HG03175 (cell line): ENCODE measurements around the gene LMBRD1.
"Not testable (repeated sequence)": the region's sequence is repeated elsewhere in the genome, so short reads cannot be mapped to it uniquely, and the experiment has no call there.

Experiments used
- ATAC-seq: cut with Tn5 transposase; IDR thresholded peaks from one replicate; pipeline ENCODE4 v1.9.1; 2021; ENCODE audit warnings: mild to moderate bottlenecking, moderate library complexity; ENCODE audit not compliant: unreplicated experiment

The LMBRD1 gene

DNA sequence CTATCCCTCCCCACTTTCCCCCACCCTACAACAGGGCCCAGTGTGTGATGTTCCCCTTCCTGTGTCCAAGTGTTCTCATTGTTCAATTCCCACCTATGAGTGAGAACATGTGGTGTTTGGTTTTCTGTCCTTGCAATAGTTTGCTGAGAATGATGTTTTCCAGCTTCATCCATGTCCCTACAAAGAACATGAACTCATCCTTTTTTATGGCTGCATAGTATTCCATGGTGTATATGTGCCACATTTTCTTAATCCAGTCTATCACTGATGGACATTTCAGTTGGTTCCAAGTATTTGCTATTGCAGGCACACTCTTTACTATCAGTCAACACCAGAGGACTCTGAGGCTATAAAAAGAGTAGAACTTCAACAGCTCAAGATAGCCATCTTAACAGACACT is 2.0 kb upstream of the LMBRD1 start:
- not testable (repeated sequence) for ATAC-seq

DNA sequence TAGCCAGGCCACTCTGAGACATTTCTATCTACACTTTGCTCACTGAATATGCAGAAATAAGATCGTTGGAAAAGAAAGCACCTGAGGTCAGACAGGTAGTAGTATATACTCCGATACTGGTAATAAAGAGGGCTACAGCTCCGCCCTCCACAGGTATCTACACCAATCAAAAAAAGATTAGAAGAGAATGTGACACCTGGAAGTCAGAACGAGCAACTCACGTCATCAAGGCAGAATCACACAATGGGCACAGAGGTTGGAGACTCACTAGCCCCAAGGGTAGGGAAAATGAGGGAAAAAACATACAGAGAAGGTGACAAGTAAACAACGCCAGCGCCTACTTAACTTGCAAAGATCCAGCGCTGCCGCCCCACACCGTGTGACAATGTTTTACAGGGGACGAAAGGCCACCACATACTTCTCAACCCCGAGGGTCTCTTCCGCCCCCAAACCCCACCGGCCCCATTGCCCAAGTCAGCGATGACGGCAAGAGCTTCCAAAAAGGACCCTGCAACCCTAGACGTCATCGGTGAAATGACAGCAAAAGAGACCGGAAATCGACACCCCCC is 653 bp downstream of the LMBRD1 start:
- peak; percentile 29 for ATAC-seq

DNA sequence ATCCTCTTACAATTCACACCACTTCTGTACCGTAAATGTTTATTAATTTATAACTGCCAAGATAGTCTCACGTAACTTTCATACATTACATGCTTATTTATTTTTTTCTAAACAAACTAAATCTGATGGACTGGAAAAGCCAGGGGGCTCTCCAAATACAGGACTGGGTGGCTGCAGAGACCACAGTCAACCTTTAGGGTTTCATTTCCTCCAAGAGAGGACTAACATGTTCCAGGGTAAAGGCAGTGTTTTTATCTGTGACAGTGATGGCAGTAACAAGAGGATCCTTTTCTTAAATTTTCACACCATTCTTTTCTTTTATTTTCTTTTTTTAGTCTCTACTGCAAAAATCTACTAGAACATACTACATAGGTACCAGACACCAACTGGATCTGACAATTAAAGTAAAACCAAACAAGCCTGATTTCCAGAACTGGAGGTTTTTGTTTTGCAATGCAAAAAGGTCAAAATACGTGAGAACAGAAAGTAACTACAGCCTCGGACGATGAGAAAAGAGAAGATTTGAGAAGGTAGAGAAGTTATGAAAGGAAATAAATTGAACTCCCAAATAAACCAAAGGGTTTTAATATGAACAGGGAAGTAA is 1.2 kb downstream of the LMBRD1 start:
- peak; percentile 29 for ATAC-seq

DNA sequence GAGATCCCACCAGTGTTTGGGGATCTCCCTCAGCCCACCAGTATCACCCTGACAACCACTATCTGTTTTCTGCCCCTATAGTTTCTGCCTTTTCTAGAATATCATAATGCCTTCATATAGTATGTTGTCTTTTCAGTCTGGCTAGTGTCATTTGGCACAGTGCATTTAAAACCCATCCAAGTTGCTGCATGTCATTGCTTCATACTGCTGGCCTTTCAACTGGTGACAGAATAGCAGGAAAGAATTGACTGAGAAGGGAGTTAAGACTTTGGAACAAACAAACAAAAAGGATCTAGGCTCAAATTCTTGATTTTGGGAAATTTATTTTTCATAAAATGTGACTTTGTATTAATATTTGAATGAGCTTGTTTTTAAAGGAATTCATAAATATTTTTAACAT is 4.5 kb downstream of the LMBRD1 start:
- no peak for ATAC-seq

DNA sequence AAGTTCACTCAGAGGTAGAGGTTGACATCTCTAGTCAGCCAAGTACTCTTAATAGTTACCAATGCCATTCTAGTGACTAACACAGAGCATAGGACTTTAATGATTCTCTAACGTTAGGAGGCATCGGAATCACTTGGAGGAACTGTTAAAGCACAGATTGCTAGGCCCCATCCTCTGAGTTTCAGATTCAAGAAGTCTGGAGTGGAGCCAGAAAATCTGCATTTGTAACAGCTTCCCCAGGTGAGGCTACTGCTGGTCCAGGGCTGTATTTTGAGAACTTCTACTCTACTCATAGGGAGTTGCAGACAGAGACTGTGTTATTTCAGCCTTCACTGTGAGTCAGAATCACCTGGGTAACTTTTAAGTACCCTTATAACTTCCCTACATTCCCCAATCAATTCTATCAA is 5.7 kb downstream of the LMBRD1 start:
- ATAC-seq = peak; percentile 61

DNA sequence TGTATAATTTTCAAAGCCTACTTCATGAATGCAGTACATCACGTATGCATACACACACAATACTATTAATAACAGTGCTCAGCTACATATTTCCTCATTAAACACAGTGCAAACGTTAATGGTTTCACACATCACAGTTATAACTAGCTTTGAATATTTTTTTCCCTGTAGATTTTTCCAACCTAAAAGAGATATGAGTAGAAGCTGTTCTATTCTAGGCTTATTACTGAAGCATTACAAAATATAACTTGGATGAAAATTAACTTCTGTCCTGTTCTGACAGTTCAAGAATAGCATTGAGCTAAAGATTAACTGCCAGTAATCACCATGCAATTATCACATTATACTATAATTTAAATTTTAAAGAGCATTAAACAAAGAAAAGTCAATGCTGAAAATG is 6.2 kb downstream of the LMBRD1 start:
- ATAC-seq = peak; percentile 16

DNA sequence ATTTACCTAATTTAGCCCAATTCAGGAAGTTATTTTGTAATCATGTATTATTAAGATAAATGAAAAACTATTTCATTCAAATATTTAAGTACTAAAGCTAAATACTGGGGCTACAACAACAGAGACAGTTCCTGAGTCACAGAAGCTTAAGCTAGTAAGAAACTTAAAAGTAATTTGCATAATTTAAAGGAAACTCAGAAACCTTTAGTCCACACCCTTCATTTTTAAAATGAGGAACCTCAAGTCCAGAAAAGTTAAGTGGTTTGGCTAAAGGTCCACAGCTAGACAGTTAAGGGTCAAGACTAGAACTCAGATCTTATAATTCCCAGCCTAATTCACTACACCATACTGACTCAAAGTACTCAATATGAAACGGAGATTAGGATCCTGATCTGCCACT is 7.2 kb downstream of the LMBRD1 start:
- peak; percentile 39 for ATAC-seq

DNA sequence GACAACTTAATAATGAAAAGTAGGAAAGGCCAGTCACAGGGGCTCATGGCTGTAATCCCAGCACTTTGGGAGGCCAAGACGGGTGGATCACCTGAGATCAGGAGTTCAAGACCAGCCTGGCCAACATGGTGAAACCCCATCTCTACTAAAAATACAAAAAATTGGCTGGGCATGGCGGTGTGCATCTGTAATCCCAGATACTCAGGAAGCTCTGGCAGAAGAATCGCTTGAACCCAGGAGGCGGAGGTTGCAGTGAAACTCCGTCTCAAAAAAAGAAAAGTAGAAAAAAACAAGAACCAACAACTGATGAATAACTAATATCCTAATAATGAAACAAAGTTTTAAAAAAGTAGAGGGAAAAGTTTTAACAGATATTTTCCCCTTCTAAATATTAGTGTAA is 9.4 kb downstream of the LMBRD1 start:
- ATAC-seq = not testable (repeated sequence)

DNA sequence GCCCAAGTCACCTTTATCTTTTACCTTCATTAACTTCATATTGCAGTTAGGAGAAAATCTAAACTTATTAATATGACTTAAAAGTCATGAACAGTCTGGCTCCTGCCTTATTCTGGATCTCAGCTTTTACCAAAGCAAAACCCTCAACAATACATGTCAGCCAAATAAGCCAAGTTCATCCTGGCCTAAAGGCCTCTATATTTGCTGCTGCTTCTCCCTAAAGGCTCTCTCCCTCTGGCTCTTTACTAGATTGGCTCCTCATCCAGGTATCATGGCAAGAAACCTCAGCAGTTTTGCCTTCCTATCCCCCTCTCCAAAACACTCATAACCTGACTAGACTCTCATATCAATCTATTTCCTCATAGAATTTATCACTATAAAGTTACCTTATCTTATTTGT is 11.1 kb downstream of the LMBRD1 start:
- no peak for ATAC-seq

DNA sequence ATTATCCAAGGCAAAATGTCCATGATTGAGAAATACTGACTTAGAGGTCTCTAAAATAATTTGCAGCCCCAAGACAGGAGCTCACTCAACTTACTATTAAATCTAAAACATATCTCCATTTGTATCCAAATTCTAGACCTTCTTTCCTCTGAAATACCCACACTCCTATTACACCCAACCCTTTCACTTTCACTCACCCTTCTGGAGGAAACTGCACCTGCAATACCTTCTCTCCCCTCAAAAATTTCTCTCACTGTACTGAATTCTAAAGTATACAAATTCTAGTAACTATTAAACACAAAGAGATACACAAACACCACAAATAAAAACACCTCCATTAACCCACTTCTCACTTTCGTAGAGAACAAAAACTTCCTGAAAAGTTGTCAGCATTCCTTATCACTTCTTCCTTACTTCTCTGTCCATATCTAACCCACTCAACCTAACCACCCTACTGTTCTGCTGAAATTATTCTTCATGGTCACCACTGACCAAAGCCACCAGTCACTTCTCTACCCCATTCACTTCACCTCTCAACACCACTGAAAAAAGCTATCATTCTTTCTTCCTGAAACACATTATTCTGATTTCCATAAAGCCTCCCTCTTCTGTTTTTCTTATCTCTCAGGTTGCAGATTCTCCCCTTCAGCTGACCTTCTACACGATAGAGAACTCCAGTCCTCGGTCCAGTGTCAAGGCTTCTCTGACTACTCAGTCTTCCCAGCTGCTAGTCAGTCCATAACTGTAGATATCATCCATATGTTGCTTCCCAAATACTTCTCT is 12.0 kb downstream of the LMBRD1 start:
- ATAC-seq = peak; percentile 77

DNA sequence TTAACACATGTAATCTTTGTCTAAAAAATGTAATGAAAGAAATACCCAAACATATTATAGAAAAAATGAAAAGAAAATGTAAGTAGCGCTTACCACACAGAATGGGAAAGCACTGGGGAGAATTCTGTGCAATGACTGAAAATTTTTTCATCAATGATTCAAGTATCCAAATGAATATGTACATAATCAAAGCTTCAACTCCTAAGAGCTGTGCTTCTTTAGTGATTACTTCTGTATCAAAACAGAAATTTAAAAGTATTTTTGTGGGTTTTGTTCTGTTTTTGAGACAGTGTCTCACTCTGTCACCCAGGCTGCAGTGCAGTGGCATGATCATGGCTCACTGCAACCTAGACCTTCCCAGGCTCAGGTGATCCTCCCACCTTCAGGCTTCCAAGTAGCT is 13.7 kb downstream of the LMBRD1 start:
- ATAC-seq = no peak

DNA sequence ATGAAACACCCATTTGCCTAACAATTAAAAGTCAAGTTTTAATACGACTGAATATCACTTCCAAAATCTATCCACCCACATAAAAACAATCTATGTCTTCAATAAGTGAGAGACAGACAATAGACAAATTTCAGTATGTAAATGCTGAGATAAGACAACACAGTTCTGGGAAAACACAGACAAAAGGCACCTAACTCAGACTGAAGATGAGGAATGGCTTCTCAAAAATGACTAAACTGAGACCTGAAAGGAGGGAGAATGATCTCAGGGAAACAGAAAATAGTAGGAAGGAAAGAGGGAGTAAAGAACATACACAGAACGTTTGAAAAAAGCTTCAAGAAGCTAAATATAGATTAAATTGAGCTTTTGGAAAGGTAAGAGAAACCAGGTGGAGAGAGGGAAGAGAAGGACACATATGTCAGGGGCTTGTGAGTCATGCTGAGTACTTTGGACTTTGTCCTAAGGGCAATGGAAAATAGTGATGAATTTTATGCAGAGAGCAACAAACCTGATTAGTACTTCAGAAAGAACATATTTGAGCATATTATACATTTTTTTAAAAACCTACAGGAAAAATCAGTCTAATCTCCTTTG is 16.1 kb downstream of the LMBRD1 start:
- no peak for ATAC-seq

DNA sequence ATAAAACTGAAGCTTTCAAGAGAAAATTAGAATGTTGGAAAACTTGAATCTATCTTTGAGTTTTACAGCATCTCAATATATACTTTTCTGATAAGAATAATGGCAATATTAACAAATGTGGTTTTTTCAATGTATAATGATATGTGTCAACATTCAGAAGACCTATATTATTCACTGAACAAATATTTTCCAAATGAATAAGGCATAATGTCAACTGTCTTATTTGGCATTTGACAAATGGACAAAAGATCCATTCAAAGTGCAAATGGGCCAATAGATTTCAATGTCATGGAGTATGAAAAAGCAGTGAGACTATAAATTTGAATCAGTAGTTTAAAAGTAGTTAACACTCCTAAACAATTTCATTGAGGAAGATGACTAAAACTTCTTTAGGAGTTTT is 20.9 kb downstream of the LMBRD1 start:
- no peak for ATAC-seq

DNA sequence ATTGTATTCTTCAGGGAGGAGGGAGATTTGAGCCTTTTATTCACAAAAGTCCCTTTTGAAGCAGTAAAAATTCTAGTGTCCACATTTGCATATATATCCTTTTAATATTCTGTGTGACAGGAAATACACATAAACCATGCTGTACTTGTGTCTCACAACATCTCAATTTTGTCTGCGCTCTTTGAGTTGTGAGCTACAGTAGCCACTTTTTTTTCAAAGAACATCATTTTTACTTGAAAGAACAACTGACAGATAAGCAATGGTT is 21.3 kb downstream of the LMBRD1 start:
- no peak for ATAC-seq

DNA sequence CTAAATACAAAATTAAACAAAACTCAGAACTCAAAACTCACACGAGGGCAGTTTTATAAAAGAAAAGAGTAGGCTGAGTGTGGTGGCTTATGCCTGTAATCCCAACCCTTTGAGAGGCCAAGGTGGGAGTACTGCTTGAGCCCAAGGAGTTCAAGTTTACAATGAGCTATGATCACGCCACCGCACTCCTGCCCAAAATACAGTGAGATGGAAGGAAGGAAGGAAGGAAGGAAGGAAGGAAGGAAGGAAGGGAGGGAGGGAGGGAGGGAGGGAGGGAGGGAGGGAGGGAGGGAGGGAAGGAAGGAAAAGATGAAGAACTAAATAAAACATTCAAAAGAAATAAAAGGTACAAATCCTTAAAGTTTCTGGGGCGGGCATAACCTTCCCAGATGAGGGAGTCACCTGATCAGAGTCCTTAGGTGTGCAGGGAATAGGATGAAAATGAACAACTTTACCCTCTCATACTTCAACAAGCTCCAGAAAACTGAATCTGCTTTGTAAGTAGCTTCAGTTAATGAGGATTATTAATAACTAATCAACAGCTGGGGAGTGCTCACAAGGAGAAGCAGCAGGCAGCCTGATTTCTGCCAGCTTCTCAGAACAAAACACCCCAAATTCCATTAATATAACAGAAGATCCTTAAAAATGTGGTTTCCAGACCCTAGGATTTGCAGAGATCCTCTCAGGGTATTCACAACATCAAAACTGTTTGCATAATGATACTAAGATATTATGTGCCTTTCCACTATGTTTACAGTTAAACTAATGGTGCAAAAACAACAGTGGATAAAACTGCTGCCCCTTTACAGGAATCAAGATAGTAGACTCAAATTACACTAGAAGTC is 21.8 kb downstream of the LMBRD1 start:
- no peak for ATAC-seq

DNA sequence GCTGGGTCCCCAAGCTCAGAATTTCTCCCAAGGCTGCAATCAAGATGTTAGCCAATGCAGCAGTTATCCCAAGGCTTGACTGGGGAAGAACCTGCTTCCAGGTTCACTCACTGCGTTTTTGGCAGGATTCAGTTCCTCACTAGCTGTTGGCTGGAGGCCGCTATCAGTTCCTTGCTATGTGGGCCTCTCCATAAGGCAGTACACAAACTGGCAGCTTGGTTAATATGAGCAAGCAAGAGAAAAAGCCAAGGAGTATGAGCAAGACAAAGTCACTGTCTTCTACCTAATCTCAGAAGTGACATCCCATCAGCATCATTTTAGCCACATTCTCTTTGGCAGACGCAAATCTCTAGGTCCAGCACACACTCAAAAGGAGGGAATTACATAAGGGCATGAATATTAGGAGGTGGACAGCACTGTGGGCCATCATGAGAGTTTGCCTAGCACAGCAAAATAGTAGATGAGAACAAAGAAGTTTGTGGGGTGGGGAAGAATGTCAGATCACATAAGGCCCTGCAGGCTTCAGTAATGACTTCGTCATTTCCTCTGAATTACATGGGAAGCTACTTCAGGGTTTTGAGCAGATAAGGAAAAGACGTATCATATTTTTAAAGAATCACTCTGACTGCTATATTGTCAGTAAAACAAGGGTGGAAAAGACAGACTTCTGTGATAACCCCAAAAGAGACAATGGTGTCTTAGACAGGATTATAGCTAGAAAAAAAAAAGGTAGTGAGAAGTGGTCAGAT is 25.5 kb downstream of the LMBRD1 start:
- ATAC-seq = no peak

DNA sequence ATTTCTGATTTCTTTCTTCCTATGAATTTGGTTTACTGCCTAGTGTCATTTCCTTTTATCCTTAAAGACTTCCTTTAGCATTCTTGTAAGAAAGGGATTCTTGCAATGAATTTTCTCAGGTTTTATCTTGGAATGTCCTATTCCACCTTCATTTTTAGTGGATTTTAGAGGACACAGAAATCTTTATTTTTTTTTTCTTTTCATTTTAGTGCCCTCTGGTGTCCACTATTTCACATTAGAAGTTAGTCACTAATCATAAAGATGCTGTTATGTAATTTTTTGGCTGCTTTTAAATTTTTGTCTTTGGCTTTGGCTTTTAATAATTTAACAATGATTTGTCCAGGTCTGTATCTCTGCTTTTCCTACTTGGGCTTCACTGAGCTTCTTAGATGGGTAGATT is 28.1 kb downstream of the LMBRD1 start:
- ATAC-seq = no peak

DNA sequence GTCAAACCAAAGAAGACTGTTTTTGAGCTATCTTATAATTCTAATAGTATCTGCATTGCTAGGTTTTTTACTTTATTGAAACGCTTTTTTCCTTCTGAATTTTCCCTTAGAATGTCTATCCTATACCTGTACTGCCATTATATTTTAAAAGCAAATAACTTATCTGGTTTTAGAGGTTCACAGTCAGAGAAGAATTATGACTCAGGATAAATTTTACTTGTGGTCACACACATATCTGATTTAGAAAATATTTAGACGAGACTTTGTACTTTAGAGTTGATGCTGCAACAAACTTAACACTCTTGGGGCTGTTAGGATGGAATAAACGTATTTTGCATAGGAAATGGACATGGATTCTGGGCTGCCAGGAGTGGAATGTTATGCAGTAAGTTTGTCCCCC is 33.0 kb downstream of the LMBRD1 start:
- no peak for ATAC-seq

DNA sequence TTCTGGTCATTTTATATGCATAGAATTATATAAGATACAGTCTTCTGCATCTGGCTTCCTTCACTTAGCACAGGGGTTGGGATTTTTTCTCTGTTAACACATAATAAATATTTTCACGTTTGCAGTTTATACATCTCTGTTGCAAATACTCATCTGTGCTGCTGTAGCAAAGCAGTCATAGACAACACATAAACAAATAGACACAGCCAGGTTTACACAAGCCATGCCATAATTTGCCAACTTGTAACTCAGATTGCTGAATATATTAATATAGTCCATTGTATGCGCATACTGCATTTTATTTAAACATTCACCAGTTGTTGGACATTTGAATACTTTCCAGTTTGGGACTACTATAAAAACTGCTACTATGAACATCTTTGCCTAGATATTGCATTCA is 35.0 kb downstream of the LMBRD1 start:
- ATAC-seq = no peak

DNA sequence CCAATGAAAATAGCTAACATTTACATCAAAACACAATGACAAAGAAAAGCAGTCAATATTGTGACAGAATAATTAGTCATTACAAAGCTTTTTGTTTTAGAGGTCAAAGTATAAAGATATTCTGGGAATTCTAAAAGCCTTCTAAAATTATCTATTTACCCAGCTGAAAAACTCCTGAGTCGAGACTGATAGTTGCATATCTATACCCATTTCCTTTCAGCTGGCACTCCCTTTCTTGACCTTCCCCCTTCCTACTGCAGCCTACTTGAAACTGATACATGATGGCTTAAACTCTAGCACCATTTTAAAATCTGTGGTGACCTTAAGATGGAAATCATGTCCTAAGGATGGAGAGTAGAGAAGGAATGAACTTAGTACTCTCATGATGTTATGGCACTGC is 38.6 kb downstream of the LMBRD1 start:
- no peak for ATAC-seq

DNA sequence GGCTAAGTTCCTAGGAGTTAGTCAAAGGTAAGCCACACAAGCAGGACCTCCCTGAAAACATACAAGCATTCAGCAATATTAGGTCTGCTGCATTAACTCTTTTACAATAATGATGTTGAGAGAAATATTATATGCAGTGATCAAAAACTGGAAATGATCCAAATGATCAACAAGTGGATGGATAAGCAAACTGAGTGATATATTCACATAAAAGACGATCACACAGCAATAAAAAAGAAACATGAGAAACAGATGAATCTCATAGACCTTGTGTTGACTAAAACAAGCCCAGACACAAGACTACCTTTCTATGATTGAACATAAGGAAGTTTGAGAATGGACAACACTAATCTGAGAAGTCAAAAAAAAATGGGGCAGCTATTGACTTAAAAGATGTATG is 39.9 kb downstream of the LMBRD1 start:
- no peak for ATAC-seq
